ENCODE measurements around the gene TMEM63A. TPM values are rescaled to one million over a fixed set of nuclear protein-coding genes. Genes with fewer than 3 reads are reported as not detected.

TMEM63A gene
- total RNA-seq, 1 experiment from 2014 or later, result 47.5 TPM

- Histone ChIP-seq H2AFZ (ENCODE audit: low read length) (no peak overlapping the region), H3K9me3 (ENCODE audit: low read length) (no peaks in the 10 kb centered on the region), H3K4me3 (ENCODE audit: low read length) (no peak overlapping the region), H3K4me2 (ENCODE audit: low read length) (peak overlapping the region; percentile 56), H3K4me1 (ENCODE audit: insufficient read depth, low read length) (peaks cover 55% of the 10 kb centered on the region), H3K36me3 (ENCODE audit: low read depth, low read length) (no peaks in the 10 kb centered on the region), H3K27me3 (ENCODE audit: low read length) (no peaks in the 10 kb centered on the region), H3K9ac (ENCODE audit: low read length) (peak overlapping the region; percentile 89), H3K79me2 (ENCODE audit: low read length) (no peaks in the 10 kb centered on the region), H4K20me1 (ENCODE audit: low read length) (no peaks in the 10 kb centered on the region), H3K27ac (ENCODE audit: low read length) (peak overlapping the region; percentile 98), H3F3A (ENCODE audit: low read length, unreplicated experiment) (no peaks in the 10 kb centered on the region), H3K9me2 (replicated peaks; ENCODE audit: low read length) (no peaks in the 10 kb centered on the region)
- TF ChIP-seq CTCF (conservative IDR thresholded peaks at IDR 0.05; ENCODE audit: low read depth, low read length) (no peak), EZH2 (IDR thresholded peaks at IDR 0.05; ENCODE audit: low read length, unreplicated experiment) (no peak), EZH2phosphoT487 (IDR thresholded peaks at IDR 0.05; ENCODE audit: borderline replicate concordance, low read length) (no peak)
- DNase-seq, result peak; percentile 48
- no TSS peak for BruUV-seq (replicated peaks)
- peak; percentile 17 for ATAC-seq
- POLR2A ChIA-PET (ENCODE audit: unreplicated experiment), result interaction anchor here (1.1 kb wide), 1 partner anchor 9 kb away, joined by 4 read pairs; the partner anchor contains the start of gene TMEM63A
- intact Hi-C loops (cut with micrococcal nuclease), result no loop called here
- CTCF ChIA-PET, result no interaction called here
These were observed 8.4 kb upstream of the TMEM63A start for GRCh38 chr1:225890346-225891228.

GRCh38 chr1:225889743-225890142 is 7.6 kb upstream of the TMEM63A start:
- POLR2A ChIA-PET (ENCODE audit: unreplicated experiment), result no interaction called here
- no TSS peak for BruUV-seq (replicated peaks)
- Histone ChIP-seq H3K9me2 (replicated peaks; ENCODE audit: low read length) (no peaks in the 10 kb centered on the region), H3K9ac (ENCODE audit: low read length) (peak overlapping the region; percentile 14; the same call in 1 of the 2 replicates), H3K4me3 (ENCODE audit: low read length) (no peak overlapping the region), H3K4me1 (ENCODE audit: insufficient read depth, low read length) (peaks cover 55% of the 10 kb centered on the region), H3K36me3 (ENCODE audit: low read depth, low read length) (no peaks in the 10 kb centered on the region), H3K27me3 (ENCODE audit: low read length) (no peaks in the 10 kb centered on the region), H4K20me1 (ENCODE audit: low read length) (no peaks in the 10 kb centered on the region), H2AFZ (ENCODE audit: low read length) (no peak overlapping the region), H3K4me2 (ENCODE audit: low read length) (peak overlapping the region; percentile 56; the same call in 1 of the 2 replicates), H3K9me3 (ENCODE audit: low read length) (no peaks in the 10 kb centered on the region), H3F3A (ENCODE audit: low read length, unreplicated experiment) (no peaks in the 10 kb centered on the region), H3K27ac (ENCODE audit: low read length) (peak overlapping the region; percentile 98), H3K79me2 (ENCODE audit: low read length) (no peaks in the 10 kb centered on the region)
- ATAC-seq (no peak), DNase-seq (no peak)
- CTCF ChIA-PET, result no interaction called here
- no peak for TF ChIP-seq EZH2 (IDR thresholded peaks at IDR 0.05; ENCODE audit: low read length, unreplicated experiment)
- no peak for TF ChIP-seq EZH2phosphoT487 (IDR thresholded peaks at IDR 0.05; ENCODE audit: borderline replicate concordance, low read length)
- TF ChIP-seq CTCF (conservative IDR thresholded peaks at IDR 0.05; ENCODE audit: low read depth, low read length), result no peak
- intact Hi-C loops (cut with micrococcal nuclease), result no loop called here
